K562 (cell line): Measurements from ENCODE around the gene CD151. TPM values are rescaled to one million over a fixed set of nuclear protein-coding genes. Genes with fewer than 3 reads are reported as not detected.

Experiments used
- ATAC-seq: fragments of 200-7000 bp; cut with Tn5 transposase; 3 replicates; pipeline ENCODE4 v1.9.1; 2020; ENCODE audit warnings: moderate library complexity
- BruUV-seq: library from RNA; stranded (reverse); fragments of 400-500 nt; replicated peaks from 2 replicates; lab custom pipeline; 2021; lab: Mats Ljungman, UMichigan
- CTCF ChIA-PET: fragments of 300-600 bp; formaldehyde crosslinking; extraction: SDS; loops from one replicate; lab custom pipeline; 2021; ENCODE audit warnings: low intra/inter-chr PET ratio; lab: Yijun Ruan, JAX
- POLR2A ChIA-PET: fragments of 300-600, 350-650 bp; sonication (Branson Sonifier 250); formaldehyde crosslinking; extraction: SDS; loops from one replicate; lab custom pipeline; 2021; ENCODE audit warnings: antibody characterized with exemption, inconsistent platforms; lab: Yijun Ruan, JAX
- DNase-seq, 4 experiments: peaks; one replicate each; pipeline versions ENCODE4 v3.0.0 to v3.0.0-alpha.2; 2011 to 2018; ENCODE audit warnings: low spot score in 3 of 4, mixed read lengths in 3 of 4; ENCODE audit errors: extremely low read depth in 1 of 4
- FAIRE-seq: peaks from 2 replicates; lab custom pipeline; 2011; peaks lifted over from hg19 to GRCh38; lab: Jason Lieb, UNC
- H2AFZ ChIP-seq: 2 replicates; pipeline ENCODE4 v1.6.0; 2011; ENCODE audit warnings: low read depth, low read length, control low read depth, inconsistent platforms
- H3K27ac ChIP-seq: fragments of 200-600 bp; 3 replicates; pipeline ENCODE4 v1.8.0; 2011; ENCODE audit warnings: low read depth, mild to moderate bottlenecking, control low read depth, inconsistent platforms, low read length, moderate library complexity, mixed read lengths; ENCODE audit errors: extremely low read depth
- H3K27me3 ChIP-seq, 2 experiments: fragments of 300-600 bp in 1 of 2; 2 replicates in 1 of 2; 3 replicates in 1 of 2; pipeline versions ENCODE4 v1.6.0 to v1.8.0; 2011; ENCODE audit warnings: inconsistent platforms in 2 of 2, low read length in 2 of 2, mild to moderate bottlenecking in 1 of 2, mixed read lengths in 1 of 2, moderate library complexity in 1 of 2; ENCODE audit not compliant: control insufficient read depth in 2 of 2, insufficient read depth in 2 of 2
- H3K36me3 ChIP-seq: fragments of 300-600 bp; 3 replicates; pipeline ENCODE4 v1.8.0; 2011; ENCODE audit warnings: mild to moderate bottlenecking, low read length, inconsistent platforms; ENCODE audit not compliant: control insufficient read depth, insufficient read depth
- H3K4me1 ChIP-seq, 2 experiments: fragments of 200-600 bp in 1 of 2; replicated peaks in 1 of 2; 2 replicates in 1 of 2; 3 replicates in 1 of 2; pipeline versions ENCODE4 v1.5.1 to v1.8.0; 2011; ENCODE audit warnings: inconsistent platforms in 2 of 2, low read length in 2 of 2, mild to moderate bottlenecking in 1 of 2, mixed read lengths in 1 of 2, moderate library complexity in 1 of 2; ENCODE audit not compliant: control insufficient read depth in 2 of 2, insufficient read depth in 2 of 2
- H3K4me2 ChIP-seq: 2 replicates; pipeline ENCODE4 v1.6.1; 2011; ENCODE audit warnings: low read length, control low read depth, inconsistent platforms, mixed read lengths; ENCODE audit not compliant: insufficient read depth
- H3K4me3 ChIP-seq: fragments of 200-600 bp; sonication (generic), shearing (Covaris generic); 2 replicates; pipeline ENCODE4 v1.5.1; 2016; ENCODE audit warnings: control low read depth, inconsistent platforms
- H3K79me2 ChIP-seq: fragments of 200-600 bp; 3 replicates; pipeline ENCODE4 v1.8.0; 2011; ENCODE audit warnings: low read length, inconsistent platforms; ENCODE audit not compliant: control insufficient read depth, insufficient read depth
- H3K9ac ChIP-seq, 2 experiments: 2 replicates each; pipeline versions ENCODE4 v1.6.0 to v1.6.1; 2011; ENCODE audit warnings: low read depth in 2 of 2, low read length in 2 of 2, control low read depth in 1 of 2, inconsistent platforms in 1 of 2, mild to moderate bottlenecking in 1 of 2, mixed read lengths in 1 of 2; ENCODE audit not compliant: insufficient read depth in 1 of 2
- H3K9me1 ChIP-seq: one replicate; pipeline ENCODE4 v1.6.0; 2011; ENCODE audit warnings: inconsistent platforms, mild to moderate bottlenecking, low read length, moderate library complexity; ENCODE audit not compliant: control insufficient read depth, insufficient read depth
- H3K9me3 ChIP-seq: replicated peaks from 2 replicates; pipeline ENCODE4 v1.5.1; 2011; ENCODE audit warnings: low read depth, low read length, inconsistent platforms; ENCODE audit not compliant: control insufficient read depth, insufficient read depth
- H4K20me1 ChIP-seq: replicated peaks from 2 replicates; pipeline ENCODE4 v1.6.1; 2011; ENCODE audit warnings: low read length, inconsistent platforms, mixed read lengths; ENCODE audit not compliant: control insufficient read depth, insufficient read depth
- CBX3 ChIP-seq, 2 experiments: IDR thresholded peaks; 1 replicate in 1 of 2; 2 replicates in 1 of 2; pipeline ENCODE4 v1.6.1; 2012; ENCODE audit warnings: inconsistent platforms in 2 of 2, low read length in 2 of 2, borderline replicate concordance in 1 of 2, control low read depth in 1 of 2
- CEBPB ChIP-seq: fragments of 450-650 bp; IDR thresholded peaks from 2 replicates; pipeline ENCODE4 v1.6.1; 2016; ENCODE audit warnings: missing genetic modification characterization, missing compliant biosample characterization
- CREB3L1 ChIP-seq: fragments of 450-650 bp; IDR thresholded peaks from 2 replicates; pipeline ENCODE4 v1.6.1; 2014; ENCODE audit warnings: low read depth, mild to moderate bottlenecking, moderate library complexity, borderline replicate concordance
- DPF2 ChIP-seq: fragments of 450-650 bp; IDR thresholded peaks from 2 replicates; pipeline ENCODE4 v1.6.1; 2016
- ETV1 ChIP-seq: fragments of 450-650 bp; conservative IDR thresholded peaks from 2 replicates; pipeline ENCODE4 v1.6.1; 2016; ENCODE audit warnings: missing genetic modification characterization, control low read depth, low read depth, missing compliant biosample characterization
- KDM4B ChIP-seq, 2 experiments: fragments of 450-650 bp in 1 of 2; sonication (generic) in 1 of 2; IDR thresholded peaks; 2 replicates each; pipeline ENCODE4 v1.6.1; 2016 to 2017; ENCODE audit warnings: borderline replicate concordance in 2 of 2, antibody characterized with exemption in 1 of 2, low read depth in 1 of 2, mild to moderate bottlenecking in 1 of 2
- NFIX ChIP-seq: fragments of 250-450 bp; sonication (Bioruptor Pico); IDR thresholded peaks from 2 replicates; pipeline ENCODE4 v1.4.0; 2020; ENCODE audit warnings: low read depth, mild to moderate bottlenecking, moderate library complexity
- NONO ChIP-seq, 2 experiments: fragments of 200-400 bp in 1 of 2; fragments of 450-650 bp in 1 of 2; formaldehyde crosslinking in 1 of 2; IDR thresholded peaks; 2 replicates each; pipeline ENCODE4 v1.6.1; 2017; ENCODE audit warnings: low read depth in 2 of 2, mild to moderate bottlenecking in 2 of 2, moderate library complexity in 2 of 2, low read length in 1 of 2
- SMAD3 ChIP-seq: fragments of 450-650 bp; formaldehyde crosslinking; conservative IDR thresholded peaks from 2 replicates; pipeline ENCODE4 v1.4.0; 2020; ENCODE audit warnings: mild to moderate bottlenecking
- XRCC3 ChIP-seq: fragments of 450-650 bp; IDR thresholded peaks from 2 replicates; pipeline ENCODE4 v1.6.1; 2017; ENCODE audit warnings: mild to moderate bottlenecking, moderate library complexity
- ZNF3 ChIP-seq: fragments of 250-450 bp; sonication (Bioruptor Pico); IDR thresholded peaks from 2 replicates; pipeline ENCODE4 v1.5.0; 2021; ENCODE audit warnings: mild to moderate bottlenecking, moderate library complexity
- ZNF764 ChIP-seq: fragments of 250-450 bp; sonication (Bioruptor Pico); IDR thresholded peaks from 2 replicates; pipeline ENCODE4 v1.4.0; 2020; ENCODE audit warnings: low read depth, mild to moderate bottlenecking, moderate library complexity
- WGBS: fragments of 100-300 bp; shearing (Covaris generic); methylation state at CpG from one replicate; pipeline ENCODE4 v1.1.6; 2016; ENCODE audit warnings: low coverage, mixed read lengths; ENCODE audit not compliant: insufficient coverage; ENCODE audit errors: missing lambda C conversion rate; 5-methylcytosine and 5-hydroxymethylcytosine counted together
- in situ Hi-C: fragments of 300-500 bp; cut with MboI; formaldehyde crosslinking; loops from 4 replicates; pipeline ENCODE4 v1.15.0; 2018; ENCODE audit warnings: inconsistent platforms, mixed read lengths
- intact Hi-C: fragments of 100-400 bp; cut with micrococcal nuclease; formaldehyde crosslinking; loops from 2 replicates; pipeline ENCODE4 v1.14.2; 2022
- polyA plus RNA-seq, 8 experiments: library from polyadenylated mRNA; depleted of rRNA in 4 of 8; stranded (reverse) in 5 of 8; unstranded in 3 of 8; fragments of >200 nt; fragmentation: Nextera tagmentation in 2 of 8; fragmentation: Illumina TruSeq in 1 of 8; extraction: Ambion mirVana in 2 of 8; extraction: Trizol in 1 of 8; gene quantifications; 2 replicates each; pipeline versions ENCODE4 v1.2.1 to v1.2.3, GENCODE V29; 2011 to 2014; ENCODE audit warnings: inconsistent platforms in 1 of 8, missing spikeins in 1 of 8
- total RNA-seq, 7 experiments: library from RNA; depleted of rRNA in 6 of 7; stranded (reverse); fragments of >200 nt in 6 of 7; fragmentation: Illumina TruSeq in 2 of 7; extraction: Trizol in 2 of 7; gene quantifications; 2 replicates each; pipeline versions ENCODE4 v1.2.1 to v1.2.3, GENCODE V29; 2011 to 2021; ENCODE audit warnings: low replicate concordance in 1 of 7
- TF ChIP-seq, protein P1 (sequence below): sonication (generic); IDR thresholded peaks from 2 replicates; pipeline ENCODE4 v1.6.1; 2016
- TF ChIP-seq, protein P2 (sequence below): IDR thresholded peaks from 2 replicates; pipeline ENCODE4 v1.6.1; 2014; ENCODE audit warnings: antibody characterized with exemption
- TF ChIP-seq, protein P3 (sequence below): fragments of 450-650 bp; IDR thresholded peaks from 2 replicates; pipeline ENCODE4 v1.6.1; 2017; ENCODE audit warnings: antibody characterized with exemption, mild to moderate bottlenecking

CD151 gene
- total and polyA plus RNA-seq, 9 of the 15 experiments (the other 6 are each of a cell fraction or from before 2014, with no cell fraction given): 2.3 to 187 (median 140) TPM

GRCh38 chr11:793556-793955, 39.2 kb upstream of the CD151 start:
- peaks cover 26% of the 10 kb centered on the region for H3K79me2 ChIP-seq
- no peaks in the 10 kb centered on the region for H3K27me3 ChIP-seq
- ChIA-PET CTCF (no interaction called here), POLR2A (interaction anchor here (0.6 to 1.3 kb wide), 6 partner anchors 10 to 53 kb away, joined by 3 to 4 read pairs (median 3); partner anchors contain the start of genes PIDD1, RPLP2 and TALDO1)
- no TSS peak for BruUV-seq
- H3K9me1 ChIP-seq: peaks cover 3% of the 10 kb centered on the region
- H2AFZ ChIP-seq: no peak overlapping the region
- intact Hi-C loops (loop anchor here (10.0 kb wide), 1 partner anchor 229 kb away; the partner anchor contains the start of genes LMNTD2 and RASSF7), in situ Hi-C loops (no loop called here)
- no peaks in the 10 kb centered on the region for H3K9me3 ChIP-seq
- 94% methylated on average over 7 of the region's 7 CpGs for WGBS
- peaks cover 31% of the 10 kb centered on the region; the same call in 1 of the 3 replicates for H3K36me3 ChIP-seq
- FAIRE-seq (no peak), DNase-seq (no peak), ATAC-seq (no peak)
- no peak overlapping the region for H3K4me2 ChIP-seq
- no peak overlapping the region for H3K27ac ChIP-seq
- no peak overlapping the region for H3K4me3 ChIP-seq
- peaks cover 7 to 89% of the 10 kb centered on the region in 2 experiments for H3K4me1 ChIP-seq
- peak overlapping the region in 1 of 2 experiments; percentile 95; a peak in 1 of 4 replicates for H3K9ac ChIP-seq
- no peaks in the 10 kb centered on the region for H4K20me1 ChIP-seq
- TF ChIP-seq NONO (IDR thresholded peaks at IDR 0.05; ENCODE audit: low read depth in 2 of 2, low read length in 1 of 2): no peak
- TF ChIP-seq NFIX (CRISPR knock-in tag): no peak
- no peak for TF ChIP-seq ZNF3 (CRISPR knock-in tag)
- no peak for TF ChIP-seq CREB3L1
- TF ChIP-seq, protein P1, sequence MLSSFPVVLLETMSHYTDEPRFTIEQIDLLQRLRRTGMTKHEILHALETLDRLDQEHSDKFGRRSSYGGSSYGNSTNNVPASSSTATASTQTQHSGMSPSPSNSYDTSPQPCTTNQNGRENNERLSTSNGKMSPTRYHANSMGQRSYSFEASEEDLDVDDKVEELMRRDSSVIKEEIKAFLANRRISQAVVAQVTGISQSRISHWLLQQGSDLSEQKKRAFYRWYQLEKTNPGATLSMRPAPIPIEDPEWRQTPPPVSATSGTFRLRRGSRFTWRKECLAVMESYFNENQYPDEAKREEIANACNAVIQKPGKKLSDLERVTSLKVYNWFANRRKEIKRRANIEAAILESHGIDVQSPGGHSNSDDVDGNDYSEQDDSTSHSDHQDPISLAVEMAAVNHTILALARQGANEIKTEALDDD: no peak
- TF ChIP-seq XRCC3: no peak
- no peak for TF ChIP-seq ZNF764
- TF ChIP-seq, protein P2, sequence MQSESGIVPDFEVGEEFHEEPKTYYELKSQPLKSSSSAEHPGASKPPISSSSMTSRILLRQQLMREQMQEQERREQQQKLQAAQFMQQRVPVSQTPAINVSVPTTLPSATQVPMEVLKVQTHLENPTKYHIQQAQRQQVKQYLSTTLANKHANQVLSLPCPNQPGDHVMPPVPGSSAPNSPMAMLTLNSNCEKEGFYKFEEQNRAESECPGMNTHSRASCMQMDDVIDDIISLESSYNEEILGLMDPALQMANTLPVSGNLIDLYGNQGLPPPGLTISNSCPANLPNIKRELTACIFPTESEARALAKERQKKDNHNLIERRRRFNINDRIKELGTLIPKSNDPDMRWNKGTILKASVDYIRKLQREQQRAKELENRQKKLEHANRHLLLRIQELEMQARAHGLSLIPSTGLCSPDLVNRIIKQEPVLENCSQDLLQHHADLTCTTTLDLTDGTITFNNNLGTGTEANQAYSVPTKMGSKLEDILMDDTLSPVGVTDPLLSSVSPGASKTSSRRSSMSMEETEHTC: no peak
- TF ChIP-seq CBX3 (IDR thresholded peaks at IDR 0.05; ENCODE audit: borderline replicate concordance in 1 of 2, low read length in 2 of 2): no peak
- no peak for TF ChIP-seq KDM4B (IDR thresholded peaks at IDR 0.05; ENCODE audit: borderline replicate concordance in 2 of 2, low read depth in 1 of 2)
- no peak for TF ChIP-seq CEBPB
- TF ChIP-seq, protein P3, sequence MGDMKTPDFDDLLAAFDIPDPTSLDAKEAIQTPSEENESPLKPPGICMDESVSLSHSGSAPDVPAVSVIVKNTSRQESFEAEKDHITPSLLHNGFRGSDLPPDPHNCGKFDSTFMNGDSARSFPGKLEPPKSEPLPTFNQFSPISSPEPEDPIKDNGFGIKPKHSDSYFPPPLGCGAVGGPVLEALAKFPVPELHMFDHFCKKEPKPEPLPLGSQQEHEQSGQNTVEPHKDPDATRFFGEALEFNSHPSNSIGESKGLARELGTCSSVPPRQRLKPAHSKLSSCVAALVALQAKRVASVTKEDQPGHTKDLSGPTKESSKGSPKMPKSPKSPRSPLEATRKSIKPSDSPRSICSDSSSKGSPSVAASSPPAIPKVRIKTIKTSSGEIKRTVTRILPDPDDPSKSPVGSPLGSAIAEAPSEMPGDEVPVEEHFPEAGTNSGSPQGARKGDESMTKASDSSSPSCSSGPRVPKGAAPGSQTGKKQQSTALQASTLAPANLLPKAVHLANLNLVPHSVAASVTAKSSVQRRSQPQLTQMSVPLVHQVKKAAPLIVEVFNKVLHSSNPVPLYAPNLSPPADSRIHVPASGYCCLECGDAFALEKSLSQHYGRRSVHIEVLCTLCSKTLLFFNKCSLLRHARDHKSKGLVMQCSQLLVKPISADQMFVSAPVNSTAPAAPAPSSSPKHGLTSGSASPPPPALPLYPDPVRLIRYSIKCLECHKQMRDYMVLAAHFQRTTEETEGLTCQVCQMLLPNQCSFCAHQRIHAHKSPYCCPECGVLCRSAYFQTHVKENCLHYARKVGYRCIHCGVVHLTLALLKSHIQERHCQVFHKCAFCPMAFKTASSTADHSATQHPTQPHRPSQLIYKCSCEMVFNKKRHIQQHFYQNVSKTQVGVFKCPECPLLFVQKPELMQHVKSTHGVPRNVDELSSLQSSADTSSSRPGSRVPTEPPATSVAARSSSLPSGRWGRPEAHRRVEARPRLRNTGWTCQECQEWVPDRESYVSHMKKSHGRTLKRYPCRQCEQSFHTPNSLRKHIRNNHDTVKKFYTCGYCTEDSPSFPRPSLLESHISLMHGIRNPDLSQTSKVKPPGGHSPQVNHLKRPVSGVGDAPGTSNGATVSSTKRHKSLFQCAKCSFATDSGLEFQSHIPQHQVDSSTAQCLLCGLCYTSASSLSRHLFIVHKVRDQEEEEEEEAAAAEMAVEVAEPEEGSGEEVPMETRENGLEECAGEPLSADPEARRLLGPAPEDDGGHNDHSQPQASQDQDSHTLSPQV: no peak
- TF ChIP-seq DPF2: no peak
- no peak for TF ChIP-seq SMAD3
- no peak for TF ChIP-seq ETV1 (tag)
